ENCODE results near the gene GIMD1.
A peak's percentile ranks its signal among the peaks of the same experiment; 100 is the strongest.
"Not testable (repeated sequence)": the region's sequence is repeated elsewhere in the genome, so short reads cannot be mapped to it uniquely, and the experiment has no call there.

The GIMD1 gene

GRCh38 chr4:106368678-106369077 lies at the start of gene GIMD1:
Gene GIMD1, minus strand, starts transcription at chr4:106368778. Its CDS starts 1,343 bp downstream, at chr4:106367435.
- DNase-seq (ENCODE audit: low spot score): no peak

GRCh38 chr4:106414366-106414765 lies 45.8 kb upstream of the GIMD1 start:
- no peak for DNase-seq (ENCODE audit: low spot score)

- no peak for DNase-seq (ENCODE audit: low spot score)
Observed at GRCh38 chr4:106409901-106410889, 41.6 kb upstream of the GIMD1 start.

GRCh38 chr4:106408004-106408403 lies 39.4 kb upstream of the GIMD1 start:
- not testable (repeated sequence) for DNase-seq (ENCODE audit: low spot score)

DNA sequence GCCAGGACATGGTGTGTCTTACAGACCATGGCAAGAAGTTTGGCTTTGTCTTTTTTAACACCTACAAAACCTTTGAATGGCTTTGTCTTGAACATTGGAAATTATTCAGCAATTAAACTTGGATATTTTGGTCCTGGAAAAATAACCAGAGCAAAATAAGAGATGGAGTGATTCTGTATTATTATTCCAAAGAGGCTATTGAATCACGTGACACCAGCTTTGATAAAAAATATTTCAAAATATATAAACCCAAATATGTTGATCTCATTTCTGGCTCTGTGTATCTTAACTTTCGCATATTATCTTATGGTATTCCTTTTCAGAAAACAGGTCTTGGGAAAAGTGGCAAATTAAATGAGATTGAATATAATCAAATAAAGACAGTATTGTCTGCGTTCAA lies 32.6 kb upstream of the GIMD1 start:
- no peak for DNase-seq (ENCODE audit: low spot score)

GRCh38 chr4:106398898-106399297 lies 30.3 kb upstream of the GIMD1 start:
- DNase-seq (ENCODE audit: low spot score): not testable (repeated sequence)

DNA sequence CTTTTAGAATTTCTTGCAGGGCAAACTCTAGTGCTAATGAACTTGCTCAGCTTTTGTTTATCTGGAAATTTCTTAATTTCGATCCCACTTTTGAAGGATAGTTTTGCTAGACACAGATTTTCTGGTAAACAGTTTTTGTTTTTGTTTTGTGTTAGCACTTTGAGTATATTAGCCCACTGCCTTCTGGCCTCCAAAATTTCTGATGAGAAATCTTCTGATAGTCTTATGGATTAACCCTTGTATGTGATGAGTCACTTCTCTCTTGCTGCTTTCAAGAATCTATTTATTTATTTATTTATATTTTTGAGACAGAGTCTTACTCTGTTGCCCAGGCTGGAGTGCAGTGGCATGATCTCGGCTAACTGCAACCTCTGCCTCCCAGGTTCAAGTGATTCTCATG lies 27.0 kb upstream of the GIMD1 start:
- no peak for DNase-seq (ENCODE audit: low spot score)

GRCh38 chr4:106385853-106386393 lies 17.3 kb upstream of the GIMD1 start:
- no peak for DNase-seq (ENCODE audit: low spot score)

DNA sequence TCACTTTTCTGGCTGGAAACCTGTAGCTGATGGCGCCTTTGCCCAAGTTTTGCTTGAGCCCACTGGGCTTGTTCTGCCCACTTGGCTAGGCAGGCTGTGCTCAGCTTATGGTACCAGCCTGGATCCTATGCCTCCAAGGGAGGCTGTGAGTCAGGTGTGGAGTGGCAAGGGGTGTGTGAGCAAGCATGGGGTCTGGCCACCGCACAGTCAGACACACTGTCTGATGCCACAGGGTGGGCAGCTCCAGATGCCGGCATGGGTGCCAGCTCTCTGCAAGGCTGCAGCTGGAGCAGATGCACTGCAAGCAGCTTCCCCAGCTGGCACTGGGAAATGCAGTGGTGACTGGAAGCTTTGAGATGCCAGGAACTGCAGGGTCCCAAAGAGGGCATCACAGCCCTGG lies 16.3 kb upstream of the GIMD1 start:
- no peak for DNase-seq (ENCODE audit: low spot score)

- no peak for DNase-seq (ENCODE audit: low spot score)
Observed at GRCh38 chr4:106380179-106380578, 11.6 kb upstream of the GIMD1 start.

GRCh38 chr4:106373026-106373425 lies 4.4 kb upstream of the GIMD1 start:
- DNase-seq (ENCODE audit: low spot score): no peak

DNA sequence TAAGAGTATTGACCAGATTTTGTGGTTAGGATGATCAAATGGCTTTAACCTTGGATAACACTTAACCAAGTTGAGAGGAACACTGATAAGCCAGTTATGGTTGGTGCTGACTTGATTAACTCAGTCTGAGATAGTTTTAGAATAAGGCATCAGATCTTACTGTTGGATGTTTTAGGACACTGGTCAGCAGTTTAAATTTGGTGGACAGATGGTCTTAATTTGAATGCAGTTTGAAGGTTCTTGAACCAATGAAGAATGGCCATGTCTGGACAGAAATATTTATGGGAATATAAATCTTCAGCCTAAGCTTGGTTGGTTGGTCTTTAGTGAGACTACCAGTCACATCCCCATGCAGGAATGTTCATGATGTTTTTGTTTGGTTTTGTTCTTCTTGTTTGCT lies 2.6 kb upstream of the GIMD1 start:
- no peak for DNase-seq (ENCODE audit: low spot score)

DNA sequence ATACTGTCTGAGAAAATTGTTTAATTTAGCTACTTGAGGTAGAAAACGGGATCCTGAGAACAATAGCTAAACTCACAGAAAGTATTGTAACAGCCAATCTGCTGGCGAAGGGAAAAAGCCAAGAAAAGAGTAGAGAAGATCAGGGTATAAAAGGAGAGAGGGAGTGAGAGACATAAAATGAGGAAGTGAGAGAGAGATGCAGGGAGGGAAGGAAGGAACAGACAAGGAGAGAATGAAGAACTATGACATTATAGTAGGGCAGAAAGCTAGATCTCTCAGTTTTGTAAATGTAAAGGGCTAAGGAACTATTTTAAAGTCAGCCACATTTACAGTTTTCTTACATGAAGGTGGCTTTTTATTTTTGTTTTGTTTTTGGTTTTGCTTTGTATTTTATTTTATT lies 1.6 kb upstream of the GIMD1 start:
- no peak for DNase-seq (ENCODE audit: low spot score)

- DNase-seq (ENCODE audit: low spot score): peak; percentile 5
Observed at GRCh38 chr4:106369456-106370060, 980 bp upstream of the GIMD1 start.

- no peak for DNase-seq (ENCODE audit: low spot score)
Observed at GRCh38 chr4:106367072-106367471, 1.5 kb downstream of the GIMD1 start.

GRCh38 chr4:106366026-106366425 lies 2.6 kb downstream of the GIMD1 start:
- no peak for DNase-seq (ENCODE audit: low spot score)

- no peak for DNase-seq (ENCODE audit: low spot score)
Observed at GRCh38 chr4:106365613-106366012, 3.0 kb downstream of the GIMD1 start.

DNA sequence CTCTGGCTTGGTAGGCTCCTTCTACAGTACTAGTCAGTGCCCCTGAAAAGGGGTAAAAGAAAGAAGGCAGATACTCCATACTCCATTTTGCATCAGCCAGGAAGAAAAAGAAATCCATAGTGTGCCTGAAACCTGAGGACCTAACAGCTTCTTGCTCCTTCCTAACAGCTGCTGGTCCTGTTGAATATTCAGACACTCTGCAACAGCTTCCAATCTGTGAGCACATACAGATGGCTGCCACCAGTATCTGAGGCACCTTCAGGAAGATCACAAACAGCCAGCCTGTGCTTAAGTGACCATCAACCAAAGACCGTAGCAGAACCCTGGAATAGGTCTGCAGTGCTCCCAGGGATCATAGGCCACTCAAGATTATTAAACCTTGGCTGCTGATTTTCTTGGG lies 4.3 kb downstream of the GIMD1 start:
- DNase-seq (ENCODE audit: low spot score): no peak

DNA sequence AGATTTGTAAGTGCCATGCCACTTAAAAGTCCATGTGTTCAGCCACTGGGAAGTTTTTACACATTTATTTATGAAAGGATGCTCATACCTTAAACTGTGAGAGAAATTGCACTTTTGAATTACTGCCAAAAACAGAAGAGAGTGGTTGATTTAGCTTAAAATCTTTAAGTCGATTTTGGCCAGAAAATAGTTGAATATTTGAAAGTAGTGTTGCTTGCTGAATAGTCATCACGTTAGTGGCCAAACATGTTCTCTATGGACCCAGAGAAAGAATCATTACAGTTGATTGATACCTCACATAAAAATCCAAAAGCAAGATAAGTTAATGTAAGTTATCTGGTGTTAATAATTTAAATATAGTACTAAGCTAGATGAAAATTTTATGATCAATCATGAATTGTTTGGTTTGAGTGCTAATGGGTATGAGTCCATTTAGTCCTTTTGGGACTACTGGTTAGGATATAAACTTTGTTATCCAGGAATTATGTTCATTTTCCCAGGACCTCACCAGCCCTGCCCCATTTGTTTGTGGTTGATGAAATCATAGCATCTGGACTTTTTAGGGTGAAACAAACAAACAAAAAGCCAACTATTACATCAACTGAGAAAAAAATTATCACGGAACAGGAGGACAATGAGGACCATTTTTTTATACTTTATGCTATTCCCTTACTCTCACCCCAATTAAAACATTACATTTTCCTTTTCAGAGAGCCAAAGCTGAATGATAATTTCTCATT lies 6.3 kb downstream of the GIMD1 start:
- no peak for DNase-seq (ENCODE audit: low spot score)

DNA sequence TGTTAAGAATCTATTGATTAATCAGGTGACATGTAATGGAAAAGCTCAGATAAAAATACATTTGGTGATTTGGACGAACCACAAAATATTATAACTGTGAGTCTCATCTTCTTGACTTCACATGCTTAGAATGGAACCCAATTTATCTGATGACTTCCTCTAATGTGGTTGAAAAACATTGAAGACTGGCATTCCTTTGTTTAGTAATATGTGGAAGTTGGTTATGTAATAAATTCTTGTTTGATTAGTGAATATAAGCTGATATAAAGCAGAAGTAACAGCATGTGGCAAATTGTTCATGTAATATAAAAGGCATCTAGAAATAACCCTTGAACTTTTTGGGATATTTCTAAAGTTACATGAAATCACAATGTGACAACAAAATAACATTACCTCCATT lies 9.7 kb downstream of the GIMD1 start:
- DNase-seq (ENCODE audit: low spot score): no peak

DNA sequence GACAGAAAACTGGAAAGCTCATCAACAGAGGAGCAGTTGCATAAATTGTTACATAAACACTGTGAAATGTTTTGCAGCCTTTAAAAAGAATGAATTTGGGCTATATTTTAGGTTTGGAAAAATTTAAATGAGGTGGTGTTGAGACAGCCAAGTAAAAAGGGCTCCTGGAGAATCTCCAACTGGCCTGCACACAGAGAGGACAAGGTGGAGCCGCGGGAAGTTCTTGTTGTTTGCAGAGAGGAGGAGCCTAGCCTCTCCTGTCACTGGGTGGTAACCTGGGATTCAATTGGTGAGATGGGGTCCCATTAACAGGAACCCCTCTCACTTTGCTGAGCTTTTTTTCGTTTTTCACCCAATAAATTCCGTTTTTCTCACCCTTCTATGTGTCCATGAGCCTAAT lies 13.4 kb downstream of the GIMD1 start:
- DNase-seq (ENCODE audit: low spot score): no peak

DNA sequence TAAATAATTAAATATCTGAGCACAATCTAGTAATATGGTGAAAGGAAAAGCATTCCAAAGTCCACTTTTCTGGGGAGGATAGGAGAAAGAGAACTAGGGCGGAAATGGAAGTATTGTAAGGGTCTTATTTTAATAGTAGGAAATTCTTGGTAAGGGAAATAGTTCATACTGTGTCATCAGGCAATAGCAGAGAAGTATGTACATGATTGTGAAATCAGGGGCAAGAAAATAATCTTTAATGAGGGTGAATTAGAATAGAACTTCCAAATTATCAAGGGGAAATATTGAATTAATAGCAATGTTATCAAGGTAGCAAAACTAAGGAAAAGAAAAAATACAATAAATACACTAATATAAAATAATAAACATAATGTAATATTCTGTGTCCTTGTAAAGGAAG lies 14.8 kb downstream of the GIMD1 start:
- DNase-seq (ENCODE audit: low spot score): no peak
